HUES48 (cell line): ENCODE results near the gene ANKS4B.
A peak's percentile ranks its signal among the peaks of the same experiment; 100 is the strongest.
"Not testable (repeated sequence)": the region's sequence is repeated elsewhere in the genome, so short reads cannot be mapped to it uniquely, and the experiment has no call there.

Experiments used
- H3K27ac ChIP-seq: one replicate; pipeline ENCODE4 v1.7.0; 2013; ENCODE audit warnings: low read depth, low read length, inconsistent platforms
- H3K27me3 ChIP-seq: 2 replicates; pipeline ENCODE4 v1.6.1; 2013; ENCODE audit warnings: mild to moderate bottlenecking, low read length; ENCODE audit not compliant: control insufficient read depth, insufficient read depth
- H3K36me3 ChIP-seq: 2 replicates; pipeline ENCODE4 v1.6.1; 2013; ENCODE audit warnings: low read length; ENCODE audit not compliant: control insufficient read depth, insufficient read depth
- H3K4me1 ChIP-seq: 2 replicates; pipeline ENCODE4 v1.6.1; 2013; ENCODE audit warnings: mild to moderate bottlenecking, low read length; ENCODE audit not compliant: control insufficient read depth, insufficient read depth
- H3K4me3 ChIP-seq: 2 replicates; pipeline ENCODE4 v1.5.1; 2013; ENCODE audit warnings: mild to moderate bottlenecking, low read depth, low read length
- H3K9ac ChIP-seq: 2 replicates; pipeline ENCODE4 v1.6.1; 2013; ENCODE audit warnings: mild to moderate bottlenecking, low read depth, low read length, moderate library complexity
- H3K9me3 ChIP-seq: 2 replicates; pipeline ENCODE4 v1.6.1; 2013; ENCODE audit warnings: low read length; ENCODE audit not compliant: control insufficient read depth, insufficient read depth

ANKS4B gene

DNA sequence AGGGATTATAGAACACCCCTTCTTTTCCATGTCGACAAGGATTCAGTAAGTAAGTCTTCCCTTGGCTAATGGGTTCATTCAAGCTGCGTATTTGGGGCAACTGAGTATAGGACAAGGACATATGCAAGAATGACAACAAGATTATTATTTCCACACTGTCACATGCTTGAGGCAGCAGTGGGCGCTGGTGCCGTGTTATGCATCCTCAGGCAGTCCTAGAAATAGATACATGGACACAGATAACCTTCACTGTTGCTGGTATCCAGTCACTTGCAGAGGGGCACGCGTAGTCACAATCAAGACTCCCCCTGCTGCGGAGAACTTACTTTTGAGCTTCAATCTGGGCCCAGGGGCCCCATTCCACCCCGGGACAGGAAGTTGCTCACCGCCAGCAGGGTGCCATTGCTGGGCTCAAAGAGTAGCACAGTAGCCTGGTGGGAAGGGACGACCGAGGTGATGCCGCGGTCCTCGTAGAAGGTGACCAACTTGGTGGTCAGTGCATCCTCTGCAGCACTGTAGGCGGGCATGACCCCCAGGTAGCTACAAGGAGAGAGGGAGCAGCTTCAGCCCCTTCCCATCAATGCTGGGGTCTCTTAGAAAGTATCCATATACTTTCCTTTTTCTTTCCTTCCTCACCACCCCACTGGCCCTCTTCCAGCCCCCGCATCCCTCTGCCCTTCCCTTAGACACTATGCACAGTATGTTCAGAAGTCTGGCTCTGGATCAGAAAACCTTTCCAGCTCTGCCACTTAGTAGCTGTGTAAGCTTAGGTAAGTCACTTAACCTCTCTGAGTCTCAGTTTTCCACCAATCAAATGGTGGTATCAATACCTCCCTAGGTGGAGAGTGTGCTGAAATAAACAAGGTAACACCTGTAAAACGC, 43.8 kb downstream of the ANKS4B start:
- H3K36me3 ChIP-seq = no peaks in the 10 kb centered on the region
- H3K9me3 ChIP-seq = no peaks in the 10 kb centered on the region
- peak overlapping the region; percentile 78 for H3K4me3 ChIP-seq
- H3K27me3 ChIP-seq = peaks cover 33% of the 10 kb centered on the region
- peaks cover 22% of the 10 kb centered on the region for H3K4me1 ChIP-seq
- no peak overlapping the region for H3K27ac ChIP-seq
- no peak overlapping the region for H3K9ac ChIP-seq

DNA sequence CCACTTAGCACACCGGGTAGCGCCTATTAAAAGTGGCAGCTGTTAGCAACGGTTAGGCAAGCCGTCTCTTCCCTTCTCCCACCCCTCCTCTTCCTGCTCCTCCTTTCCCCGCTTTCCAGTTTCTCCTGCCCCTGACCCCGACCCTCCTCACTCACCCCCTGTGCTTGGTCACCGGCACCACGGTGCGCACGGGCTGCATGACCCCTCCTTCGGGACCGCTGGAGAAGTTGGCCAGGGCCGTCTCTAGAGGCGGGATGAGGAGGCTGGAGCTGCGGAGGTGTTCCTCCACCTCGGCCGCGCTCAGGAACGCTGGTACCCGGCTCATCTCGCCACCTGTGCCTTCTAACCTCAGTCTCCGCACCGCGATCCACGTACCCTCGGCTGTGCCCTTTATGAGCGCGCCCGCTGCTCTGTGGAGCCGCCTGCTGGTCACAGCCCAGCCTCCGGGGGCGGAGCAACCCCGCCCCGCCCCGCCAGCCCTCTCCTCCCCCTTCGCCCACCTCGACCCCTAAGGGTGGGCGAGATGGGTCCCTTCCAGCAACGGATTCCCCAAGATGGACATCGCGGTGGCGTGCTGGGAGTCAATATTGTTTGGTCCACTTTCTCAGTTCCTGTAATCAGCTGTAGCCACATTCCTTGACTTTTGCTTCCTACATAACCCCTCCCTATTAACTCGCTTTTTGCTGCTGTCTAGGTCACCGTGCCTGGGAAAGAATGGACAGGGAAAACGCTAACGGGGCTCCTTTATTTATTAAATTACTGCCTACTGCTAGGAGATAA, 44.6 kb downstream of the ANKS4B start, which contains the start of gene CRYM:
TSS of gene CRYM (minus strand) at position 364 of the 780 bp plus-strand sequence. CDS start at position 325, 39 bp downstream.
- Histone ChIP-seq H3K4me1 (peaks cover 22% of the 10 kb centered on the region), H3K27me3 (peaks cover 33% of the 10 kb centered on the region), H3K9me3 (no peaks in the 10 kb centered on the region), H3K27ac (no peak within 1 kb of the TSS), H3K4me3 (peak within 1 kb of the TSS; percentile 78), H3K9ac (no peak within 1 kb of the TSS), H3K36me3 (no peaks in the 10 kb centered on the region)

DNA sequence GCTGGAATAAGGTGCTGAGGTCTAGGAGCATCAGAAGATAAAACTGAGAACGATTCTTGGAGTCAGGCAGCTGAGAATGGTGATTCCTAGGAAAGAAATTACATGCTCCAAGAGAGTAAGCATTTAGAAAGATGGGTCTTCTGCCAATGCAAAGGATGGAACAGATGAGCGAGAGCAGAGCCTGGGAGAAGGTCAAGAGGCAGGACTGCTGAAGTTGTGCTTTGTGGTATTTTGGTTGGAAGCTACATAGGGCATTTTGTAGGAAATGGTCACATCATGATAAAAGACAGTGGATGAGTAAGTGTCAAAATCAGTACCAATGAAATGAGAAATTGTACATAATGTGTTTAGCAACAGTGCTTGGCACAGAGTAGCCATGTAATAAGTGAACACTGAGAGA, 46.0 kb downstream of the ANKS4B start:
- peaks cover 9% of the 10 kb centered on the region for H3K4me1 ChIP-seq
- no peak overlapping the region for H3K9ac ChIP-seq
- peaks cover 35% of the 10 kb centered on the region for H3K27me3 ChIP-seq
- no peak overlapping the region for H3K4me3 ChIP-seq
- H3K27ac ChIP-seq = no peak overlapping the region
- H3K9me3 ChIP-seq = no peaks in the 10 kb centered on the region
- no peaks in the 10 kb centered on the region for H3K36me3 ChIP-seq

DNA sequence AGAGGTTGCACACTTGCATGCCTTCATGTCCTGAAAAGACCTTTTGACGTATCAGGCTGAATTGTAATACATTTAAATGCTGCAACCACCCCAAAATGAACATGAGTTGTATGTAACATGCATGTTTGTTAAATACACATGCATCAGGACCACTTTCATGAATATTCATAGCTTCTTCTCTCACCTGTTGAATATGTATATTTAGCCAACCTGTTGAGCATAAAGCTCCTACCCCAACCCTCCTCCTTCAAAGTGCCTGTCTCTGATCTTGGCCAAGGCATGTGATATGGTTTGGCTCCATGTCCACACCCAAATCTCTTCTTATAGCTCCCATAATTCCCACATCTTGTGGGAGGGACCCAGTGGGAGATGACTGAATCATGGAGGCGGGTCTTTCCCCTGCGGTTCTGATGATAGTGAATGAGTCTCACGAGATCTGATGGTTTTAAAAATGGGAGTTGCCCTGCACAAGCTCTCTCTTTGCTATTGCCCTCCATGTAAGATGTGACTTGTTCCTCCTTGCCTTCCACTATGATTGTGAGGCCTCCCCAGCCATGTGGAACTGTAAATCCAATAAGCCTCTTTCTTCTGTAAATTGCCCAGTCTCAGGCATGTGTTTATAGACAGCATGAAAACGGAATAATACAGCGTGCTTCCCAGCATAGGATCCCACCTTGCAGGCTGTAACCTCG, 48.3 kb downstream of the ANKS4B start:
- peaks cover 36% of the 10 kb centered on the region for H3K27me3 ChIP-seq

DNA sequence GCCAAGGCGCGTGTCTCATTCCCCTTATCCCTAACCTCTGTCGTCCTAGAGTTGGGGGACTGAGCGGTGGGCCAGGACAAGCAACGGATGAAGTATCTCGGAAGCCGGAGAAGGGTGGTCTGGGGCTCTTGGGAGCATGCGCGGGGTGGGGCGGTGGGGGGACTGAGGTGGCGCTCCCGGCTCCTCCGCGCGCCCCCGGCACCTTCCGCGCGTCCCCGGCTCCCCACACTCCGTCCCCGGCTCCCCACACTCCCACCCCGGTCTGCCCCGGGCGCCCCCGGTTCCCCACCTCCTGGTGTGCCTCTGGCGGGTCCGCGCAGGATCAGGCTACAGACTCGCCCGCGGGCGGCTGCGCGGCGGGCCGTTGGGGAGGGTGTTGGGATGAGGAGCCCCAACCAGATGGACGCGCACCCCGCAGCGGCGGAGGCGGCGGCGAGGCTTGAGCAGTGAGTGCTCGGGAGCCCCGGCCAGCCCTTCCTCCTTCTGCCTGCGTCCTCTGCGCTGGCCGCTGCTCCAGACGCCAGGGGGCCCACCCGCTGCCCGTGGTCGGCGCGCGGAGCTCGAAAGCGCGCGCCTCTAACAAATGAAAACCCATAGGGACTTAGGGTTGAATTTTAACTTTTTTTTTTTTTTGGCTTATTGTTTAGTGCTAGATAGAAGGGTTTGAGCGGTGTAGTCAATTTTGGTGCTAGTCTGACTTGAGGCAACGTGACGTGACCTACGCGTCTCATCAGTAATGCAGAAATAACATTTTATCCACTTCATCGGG, 50.2 kb downstream of the ANKS4B start:
- Histone ChIP-seq H3K4me1 (peaks cover 13% of the 10 kb centered on the region; the same call in 1 of the 2 replicates), H3K36me3 (no peaks in the 10 kb centered on the region), H3K4me3 (peak overlapping the region; percentile 74), H3K27me3 (peaks cover 23% of the 10 kb centered on the region), H3K9ac (no peak overlapping the region; the same call in 1 of the 2 replicates), H3K9me3 (no peaks in the 10 kb centered on the region), H3K27ac (peak overlapping the region; percentile 20)

More for the DNA sequence above, 48.3 kb downstream of the ANKS4B start:
- Histone ChIP-seq H3K4me1 (peaks cover 9% of the 10 kb centered on the region), H3K9ac (no peak overlapping the region), H3K9me3 (no peaks in the 10 kb centered on the region), H3K27ac (no peak overlapping the region), H3K4me3 (no peak overlapping the region), H3K36me3 (no peaks in the 10 kb centered on the region)

DNA sequence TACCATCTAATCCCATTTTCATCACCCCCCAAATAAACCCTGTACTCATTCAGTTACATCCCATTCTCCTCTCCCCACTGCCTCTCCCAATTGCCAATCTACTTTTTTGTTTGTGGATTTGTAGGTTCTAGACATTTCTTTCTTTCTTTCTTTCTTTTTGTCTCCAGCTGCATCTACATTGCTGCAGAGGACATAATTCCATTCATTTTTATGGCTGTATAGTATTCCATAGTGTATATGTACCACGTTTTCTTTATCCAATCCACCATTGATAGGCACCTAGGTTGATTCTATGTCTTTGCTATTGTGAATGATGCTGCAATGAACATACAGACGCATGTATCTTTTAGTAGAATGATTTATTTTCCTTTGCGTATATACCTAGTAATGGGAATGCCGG, 50.9 kb downstream of the ANKS4B start:
- H3K4me1 ChIP-seq = peaks cover 10% of the 10 kb centered on the region; the same call in 1 of the 2 replicates
- no peaks in the 10 kb centered on the region for H3K9me3 ChIP-seq
- no peak overlapping the region for H3K9ac ChIP-seq
- peaks cover 16% of the 10 kb centered on the region for H3K27me3 ChIP-seq
- H3K36me3 ChIP-seq = no peaks in the 10 kb centered on the region
- no peak overlapping the region for H3K27ac ChIP-seq
- H3K4me3 ChIP-seq = peak overlapping the region; percentile 74

DNA sequence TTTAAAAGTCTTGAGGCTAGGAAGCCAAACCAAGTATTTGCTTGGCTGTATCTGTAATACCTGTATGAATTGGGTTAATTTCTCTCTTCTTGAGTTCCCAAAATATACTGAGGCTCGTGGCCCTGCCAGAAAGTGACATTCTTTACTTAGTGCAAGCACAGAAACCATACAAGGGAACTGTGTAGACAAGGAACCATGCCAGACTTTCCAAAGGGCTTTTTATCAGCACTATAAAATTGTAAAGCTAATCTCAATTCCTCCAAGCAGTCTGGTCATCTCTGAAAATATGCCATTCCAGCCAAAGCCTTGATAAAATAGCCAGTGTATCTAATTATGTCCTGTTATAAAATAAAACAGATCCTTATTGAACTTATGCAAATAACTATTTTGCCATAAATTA, 51.8 kb downstream of the ANKS4B start:
- Histone ChIP-seq H3K9ac (no peak overlapping the region), H3K4me1 (peaks cover 10% of the 10 kb centered on the region; the same call in 1 of the 2 replicates), H3K9me3 (no peaks in the 10 kb centered on the region), H3K4me3 (no peak overlapping the region), H3K36me3 (no peaks in the 10 kb centered on the region), H3K27ac (no peak overlapping the region), H3K27me3 (peaks cover 12% of the 10 kb centered on the region)

DNA sequence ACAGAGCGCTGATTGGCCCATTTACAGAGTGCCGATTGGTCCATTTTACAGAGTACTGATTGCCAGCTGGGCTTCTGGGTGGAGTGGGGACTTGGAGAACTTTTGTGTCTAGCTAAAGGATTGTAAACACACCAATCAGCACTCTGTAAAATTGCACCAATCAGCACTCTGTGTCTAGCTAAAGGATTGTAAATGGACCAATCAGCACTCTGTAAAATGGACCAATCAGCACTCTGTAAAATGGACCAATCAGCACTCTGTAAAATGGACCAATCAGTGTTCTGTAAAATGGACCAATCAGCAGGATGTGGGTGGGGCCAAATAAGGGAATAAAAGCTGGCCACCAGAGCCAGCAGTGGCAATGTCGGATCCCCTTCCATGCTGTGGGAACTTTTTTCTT, 56.3 kb downstream of the ANKS4B start:
- not testable (repeated sequence) for H3K4me3 ChIP-seq, H3K27ac ChIP-seq, H3K9me3 ChIP-seq, H3K9ac ChIP-seq, H3K27me3 ChIP-seq, H3K36me3 ChIP-seq
- peaks cover 10% of the 10 kb centered on the region; the same call in 1 of the 2 replicates for H3K4me1 ChIP-seq

DNA sequence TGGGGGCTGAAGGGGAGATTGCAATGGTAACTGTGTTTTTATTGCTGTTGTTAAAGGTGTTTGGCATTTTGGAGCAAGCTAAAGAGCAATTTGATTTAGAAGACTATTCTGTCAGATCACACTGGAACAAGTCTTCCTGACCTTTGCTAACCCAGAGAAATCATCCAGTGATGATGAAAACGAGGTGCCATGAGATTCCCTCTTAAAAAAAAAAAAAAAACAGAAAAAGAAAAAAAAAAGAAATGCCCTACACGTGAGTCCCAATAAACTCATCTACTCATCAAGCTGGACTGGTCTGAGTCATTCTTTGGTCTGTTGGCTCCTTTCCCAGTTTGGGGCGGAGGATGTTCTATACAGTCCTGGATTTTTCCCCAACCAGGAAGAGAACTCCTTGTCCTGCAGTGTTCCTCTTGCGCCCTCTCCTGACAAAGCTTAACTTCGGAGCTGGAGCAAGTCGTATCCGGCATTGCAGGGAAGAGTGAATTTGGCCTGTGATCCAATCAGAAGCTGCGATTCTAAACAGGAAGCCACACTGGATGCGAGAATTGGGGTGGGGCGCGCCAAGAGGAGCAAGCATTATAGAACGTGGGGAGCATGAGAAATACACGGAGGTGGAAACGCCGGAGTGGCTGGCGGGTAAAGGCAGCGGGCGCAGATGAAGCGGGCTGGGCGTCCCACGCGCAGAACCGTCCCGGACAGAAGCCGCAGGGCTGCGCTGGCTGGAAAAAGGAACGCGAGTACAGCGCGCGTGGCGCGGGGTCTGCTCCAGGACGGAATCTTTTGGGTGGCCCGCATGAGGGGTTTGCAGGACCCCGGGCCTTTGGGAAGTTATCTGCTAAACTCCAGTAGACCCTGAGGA, 67.0 kb downstream of the ANKS4B start:
- Histone ChIP-seq H3K27ac (no peak overlapping the region), H3K4me1 (peaks cover 16% of the 10 kb centered on the region), H3K9ac (no peak overlapping the region), H3K36me3 (no peaks in the 10 kb centered on the region), H3K4me3 (peak overlapping the region; percentile 72), H3K27me3 (peaks cover 47% of the 10 kb centered on the region), H3K9me3 (no peaks in the 10 kb centered on the region)
